GM21529 (cell line): Measurements from ENCODE around the gene ST3GAL3.

Source experiments
- ATAC-seq: cut with Tn5 transposase; IDR thresholded peaks from one replicate; pipeline ENCODE4 v1.9.1; 2021; ENCODE audit not compliant: unreplicated experiment

The ST3GAL3 gene

DNA sequence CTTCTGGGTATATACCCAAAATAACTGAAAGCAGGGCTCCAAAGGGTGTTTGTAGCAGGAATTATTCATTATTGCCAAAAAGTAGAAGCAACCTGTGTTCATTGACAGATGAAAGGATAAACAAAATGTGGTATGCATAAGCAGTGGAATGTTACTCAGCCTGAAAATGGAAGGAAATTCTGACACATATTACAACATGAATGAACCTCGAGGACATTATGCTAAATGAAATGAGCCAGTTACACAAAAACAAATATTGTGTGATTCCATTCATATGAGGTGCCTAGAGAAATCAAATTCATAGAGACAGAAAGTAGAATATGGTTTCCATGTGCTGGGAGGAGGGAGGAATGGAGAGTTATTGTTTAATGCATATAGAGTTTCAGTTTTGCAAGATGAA is 140.0 kb downstream of the ST3GAL3 start:
- ATAC-seq: no peak

DNA sequence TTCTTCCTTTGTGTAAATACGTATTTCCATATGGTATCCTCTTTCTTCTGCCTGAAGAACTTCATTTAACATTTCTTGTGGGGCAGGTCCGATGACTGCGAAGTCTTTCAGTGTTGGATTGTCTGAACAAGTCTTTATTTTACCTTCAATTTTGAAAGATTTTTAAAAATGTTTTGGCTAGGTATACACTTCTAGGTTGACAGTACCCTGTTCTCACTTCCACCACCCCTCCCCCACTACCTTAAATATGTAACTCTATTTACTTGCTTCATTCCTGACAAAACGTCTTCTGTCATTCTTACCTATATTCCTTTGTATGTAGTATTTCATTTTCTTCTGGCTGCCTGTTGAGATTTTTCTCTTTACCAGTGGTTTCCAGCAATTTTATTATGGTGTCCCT is 140.5 kb downstream of the ST3GAL3 start:
- ATAC-seq: no peak

DNA sequence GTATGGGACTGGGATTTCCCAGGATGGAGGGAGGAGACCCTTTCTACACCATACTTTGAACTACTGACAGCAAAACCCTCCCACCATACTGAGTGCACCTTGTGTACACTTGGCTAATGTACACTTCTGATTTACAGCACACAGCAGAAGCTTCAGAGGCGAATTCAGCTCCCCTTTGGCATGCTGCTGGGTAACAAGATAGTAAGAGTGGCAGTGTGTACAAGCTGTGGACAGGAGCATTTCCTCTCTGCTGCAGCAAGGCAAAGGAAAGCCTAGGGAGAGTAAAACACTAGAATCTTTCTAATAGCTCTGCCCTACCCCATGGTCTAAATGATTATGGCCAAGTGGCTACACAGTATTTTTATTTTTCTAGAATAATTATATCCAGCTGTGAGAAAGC is 142.3 kb downstream of the ST3GAL3 start:
- no peak for ATAC-seq

DNA sequence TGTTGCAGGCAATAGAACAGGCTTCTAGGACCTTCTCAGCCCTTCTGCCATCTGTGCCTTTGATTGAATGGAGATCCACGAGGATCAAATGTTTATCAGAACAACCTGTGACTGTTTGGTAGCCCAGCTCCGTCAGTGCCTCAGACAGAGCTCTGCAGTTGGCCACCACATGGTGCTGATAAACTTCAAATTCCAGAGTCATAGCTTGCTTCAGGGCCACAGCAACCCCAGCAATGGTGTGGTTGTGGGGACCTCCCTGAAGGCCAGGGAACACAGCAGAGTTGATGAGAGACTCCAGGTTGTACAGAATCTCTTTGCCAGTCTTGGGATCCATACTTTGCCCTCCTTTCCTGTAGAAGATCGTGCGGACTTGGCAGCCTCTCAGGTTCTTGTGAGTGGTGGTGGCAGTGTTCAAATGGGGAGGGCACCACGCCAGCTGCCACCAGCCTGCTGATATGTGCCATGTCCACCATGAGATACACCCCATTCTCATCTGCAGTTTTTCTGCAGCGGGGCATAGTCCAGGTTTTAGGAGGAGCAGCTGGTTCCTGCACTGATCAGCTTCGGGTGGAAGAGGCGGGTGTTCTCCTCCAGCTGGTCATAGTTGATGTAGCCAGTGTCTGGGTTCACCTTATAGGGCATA is 143.4 kb downstream of the ST3GAL3 start:
- ATAC-seq: no peak

DNA sequence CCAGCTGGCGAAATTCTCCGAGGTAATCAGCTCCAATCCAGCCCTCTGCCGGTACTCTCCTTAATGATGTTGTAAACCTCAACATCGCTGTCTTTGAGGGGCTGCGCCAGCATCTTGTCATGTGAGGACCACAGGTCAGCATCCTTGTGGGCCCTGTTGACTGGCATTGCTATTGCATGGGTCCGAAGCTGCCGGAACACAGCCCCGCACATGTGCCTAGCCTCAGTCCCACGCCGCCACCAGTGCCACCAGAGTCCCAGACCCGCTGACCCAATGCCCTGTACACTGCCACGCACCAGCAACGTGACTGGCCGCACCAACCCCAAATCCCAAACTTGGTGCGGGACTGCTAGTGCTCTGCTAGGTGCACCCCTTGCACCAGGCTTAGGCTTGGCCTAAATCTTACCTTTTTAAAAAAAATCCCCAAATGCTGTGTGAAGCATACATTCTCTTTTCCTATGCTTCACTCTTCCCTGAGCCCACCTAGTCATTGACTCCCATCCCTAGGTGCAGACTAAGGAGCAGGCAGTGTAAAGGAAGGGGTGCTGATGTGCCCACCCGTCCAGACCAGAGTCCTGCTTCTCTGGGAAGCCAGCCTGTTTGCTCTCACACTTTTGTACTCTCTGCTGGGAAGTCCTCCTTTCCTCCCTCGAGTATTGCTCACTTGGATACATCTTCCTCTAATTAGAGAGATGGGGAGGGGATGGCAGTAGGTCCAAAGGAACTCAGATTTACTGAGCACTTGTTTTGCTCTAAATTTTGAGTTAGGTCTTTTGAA is 144.4 kb downstream of the ST3GAL3 start:
- no peak for ATAC-seq

DNA sequence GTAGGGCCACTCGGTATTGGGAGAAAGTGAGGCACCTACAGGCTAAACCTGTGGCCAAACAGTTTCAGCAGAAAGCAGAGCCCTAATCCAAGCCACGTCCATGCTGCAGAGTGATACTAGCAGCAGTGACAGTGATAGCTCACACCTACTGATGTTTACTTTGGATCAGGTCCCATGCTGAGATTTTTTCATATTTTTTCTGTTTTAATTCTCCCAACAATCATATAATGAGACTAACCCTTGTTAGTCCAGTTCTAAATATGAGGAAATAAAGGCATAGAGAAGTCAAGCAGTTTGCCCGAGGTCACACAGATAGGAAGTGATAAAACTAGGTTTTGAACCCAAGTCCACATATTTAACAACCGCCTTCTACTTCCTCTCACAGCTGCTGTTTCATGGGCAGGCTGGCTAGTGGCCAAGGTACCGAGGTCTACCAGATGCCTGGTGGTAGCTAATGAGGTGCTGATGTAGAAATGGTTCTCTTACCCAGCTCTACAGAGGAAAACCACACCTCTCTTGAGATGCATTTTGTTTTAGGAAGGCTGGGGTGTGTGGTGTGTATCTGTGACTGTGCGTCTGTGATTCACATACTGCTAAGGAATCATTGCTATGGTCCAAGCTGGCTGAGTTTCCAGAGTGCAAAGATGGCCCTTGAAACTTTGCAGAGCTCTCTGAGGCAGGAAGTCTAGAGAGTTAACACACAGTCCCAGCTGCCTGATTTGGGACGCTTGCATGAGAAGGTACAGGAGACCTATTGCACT is 146.0 kb downstream of the ST3GAL3 start:
- no peak for ATAC-seq

DNA sequence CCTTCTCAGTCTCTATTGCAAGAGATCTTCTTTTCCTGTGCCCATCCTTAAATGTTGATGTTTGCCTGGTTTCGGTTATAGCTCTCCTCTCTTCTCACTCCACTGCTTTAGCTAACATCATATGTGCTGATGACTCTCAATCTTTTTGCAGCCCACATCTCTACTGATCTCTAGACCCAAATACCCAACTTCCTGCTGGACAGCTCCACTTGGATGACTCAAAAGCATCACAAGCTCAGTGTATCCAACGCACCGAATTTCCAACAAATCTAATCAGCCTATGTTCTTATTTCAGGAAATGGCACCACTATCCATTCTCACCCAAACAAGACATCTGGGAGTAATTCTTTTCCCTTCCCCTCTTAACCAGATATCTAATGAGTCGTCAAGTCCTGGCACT is 147.1 kb downstream of the ST3GAL3 start:
- no peak for ATAC-seq

DNA sequence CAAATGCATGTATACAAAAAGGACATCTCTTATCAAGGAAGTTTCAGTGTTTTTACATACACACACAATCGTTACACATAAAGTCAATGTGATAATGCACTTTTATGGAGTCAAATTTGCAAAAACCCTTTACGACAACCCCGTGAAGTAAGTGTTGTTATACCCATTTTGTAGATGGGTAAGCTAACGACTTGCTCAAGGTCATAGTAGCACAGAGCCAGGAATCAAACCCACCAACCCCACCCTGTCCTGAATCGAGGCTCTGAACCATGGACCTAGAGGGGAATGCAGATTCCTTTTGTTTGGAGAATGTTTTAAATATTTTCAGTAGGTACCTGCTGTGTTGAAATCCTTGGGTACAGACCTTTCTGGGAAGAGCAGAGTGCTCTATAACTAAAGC is 148.9 kb downstream of the ST3GAL3 start:
- ATAC-seq: no peak

DNA sequence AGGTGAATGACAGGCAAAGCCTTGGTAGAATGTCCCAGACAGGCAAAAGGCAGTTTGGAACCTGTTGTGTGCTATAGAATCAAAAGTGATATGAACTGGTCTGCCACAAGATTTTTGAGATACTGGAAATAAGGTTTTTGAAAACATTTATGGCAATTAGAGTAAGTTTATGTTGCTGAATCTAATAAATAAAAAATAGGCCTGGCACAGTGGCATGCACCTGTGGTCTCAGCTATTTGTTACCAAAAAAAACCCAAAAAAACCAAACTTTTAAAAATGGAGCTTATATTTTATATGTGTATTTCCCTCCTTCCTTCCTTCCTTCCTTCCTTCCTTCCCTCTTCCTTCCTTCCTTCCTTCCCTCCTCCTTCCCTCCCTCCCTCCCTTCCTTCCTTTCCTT is 149.8 kb downstream of the ST3GAL3 start:
- no peak for ATAC-seq

DNA sequence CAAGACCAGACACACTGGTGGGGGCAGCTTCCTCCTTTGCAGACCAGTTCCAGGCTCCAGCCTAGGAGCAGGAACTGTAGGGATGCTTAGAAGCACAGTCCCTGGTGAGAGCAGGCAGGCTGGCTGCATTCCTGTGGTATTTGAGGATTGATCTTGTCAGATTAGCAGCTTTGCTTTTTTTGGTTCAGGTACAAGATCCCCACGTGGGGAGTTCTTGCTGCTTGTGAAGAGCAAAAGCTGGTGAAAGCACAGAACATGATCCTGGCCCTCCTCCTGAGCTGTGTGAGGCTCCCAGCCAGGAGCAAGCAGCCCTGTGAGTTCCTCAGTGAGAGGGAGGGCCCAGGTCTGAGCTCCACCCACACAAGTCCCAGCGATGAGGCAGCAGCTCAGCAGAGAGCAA is 151.0 kb downstream of the ST3GAL3 start:
- no peak for ATAC-seq

DNA sequence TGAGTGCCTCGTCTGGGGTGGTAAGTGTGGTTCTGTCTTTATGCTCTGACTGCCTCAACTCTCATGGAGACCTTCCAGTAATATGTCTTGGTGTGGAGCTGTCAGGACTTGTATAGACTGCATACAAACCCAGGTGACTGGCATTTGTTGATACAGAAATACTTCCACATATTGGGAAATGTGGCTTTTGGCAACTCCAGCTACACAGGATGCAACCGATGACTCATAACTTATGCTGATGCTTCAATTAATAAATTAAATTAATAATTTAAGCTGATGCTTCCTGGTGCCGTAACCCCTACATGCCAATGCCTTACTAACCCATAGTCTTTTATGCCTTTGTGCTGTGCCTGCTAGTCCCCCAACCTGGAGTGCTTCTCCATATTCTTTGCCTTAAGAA is 154.0 kb downstream of the ST3GAL3 start:
- ATAC-seq: no peak

DNA sequence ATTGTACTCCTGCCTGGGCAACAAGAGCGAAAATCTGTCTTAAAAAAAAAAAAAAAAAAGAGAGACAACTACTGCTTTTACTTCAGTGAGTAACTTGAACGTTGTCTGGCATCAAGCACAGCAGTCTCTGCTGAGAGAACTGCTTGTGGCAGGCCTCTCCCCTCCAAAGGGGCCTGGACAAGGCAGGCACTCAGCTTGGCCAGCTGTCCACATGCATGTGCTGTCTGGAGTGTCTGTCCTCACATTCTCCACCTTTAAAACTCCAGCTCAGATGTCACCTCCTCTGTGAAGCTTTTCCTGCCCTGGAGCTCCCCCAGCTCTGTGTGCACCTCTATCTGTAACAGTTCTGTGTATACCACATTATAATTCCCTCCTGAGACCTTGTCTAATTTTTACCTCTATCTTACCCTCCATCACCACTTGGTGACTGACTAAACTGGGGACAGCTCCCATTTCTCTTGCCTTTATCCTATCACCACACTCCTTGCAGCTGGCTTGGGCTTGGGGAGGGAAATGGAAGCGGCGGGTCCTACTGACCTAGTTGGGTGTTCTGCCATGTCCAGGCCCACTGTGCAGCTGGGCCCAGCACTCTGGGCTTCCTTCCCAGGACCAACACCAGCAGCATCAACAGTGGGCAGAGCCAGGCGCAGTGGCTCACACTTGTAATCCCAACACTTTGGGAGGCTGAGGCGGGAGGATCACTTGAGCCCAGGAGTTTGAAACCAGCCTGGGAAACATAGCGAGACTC is 154.8 kb downstream of the ST3GAL3 start:
- no peak for ATAC-seq

DNA sequence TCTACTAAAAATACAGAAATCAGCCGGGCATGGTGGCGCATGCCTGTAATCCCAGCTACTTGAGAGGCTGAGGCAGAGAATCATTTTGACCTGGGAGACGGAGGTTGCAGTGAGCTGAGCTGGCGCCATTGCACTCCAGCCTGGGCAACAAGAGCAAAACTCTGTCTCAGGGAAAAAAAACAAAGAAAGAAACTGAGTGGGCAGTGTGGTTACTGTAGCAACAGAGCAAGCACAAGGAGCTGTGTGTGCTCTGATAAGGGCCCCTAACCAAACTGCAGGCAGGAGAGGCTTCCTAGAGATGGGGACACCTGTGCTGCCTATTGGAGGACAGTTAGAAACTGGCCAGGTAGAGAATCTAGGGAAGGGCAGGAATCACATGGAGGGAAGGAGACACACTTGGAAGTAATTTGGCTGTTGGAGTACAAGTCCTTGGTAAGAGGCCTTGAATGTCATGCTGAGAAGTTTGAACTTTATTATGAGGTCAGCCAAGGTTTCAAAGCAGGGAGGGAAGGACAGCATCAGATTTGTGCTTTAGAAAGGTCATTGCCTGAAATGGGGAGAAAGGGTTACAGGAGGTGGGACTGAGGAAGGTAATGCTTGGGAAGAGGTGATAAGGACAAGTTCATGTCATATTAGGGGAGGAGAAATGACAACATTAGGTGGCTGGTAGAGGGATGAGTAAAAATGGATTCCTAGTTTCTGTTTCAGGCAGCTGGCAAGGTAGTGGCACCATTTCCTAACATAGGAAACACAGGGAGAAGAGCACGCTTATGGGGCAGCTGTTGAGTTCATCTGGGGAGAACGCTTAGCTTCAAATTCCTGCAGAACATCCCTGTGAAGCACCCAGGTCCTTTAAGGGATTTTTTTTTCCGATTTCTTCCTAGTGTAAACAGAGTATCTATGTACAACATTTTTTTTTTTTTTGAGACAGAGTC is 157.0 kb downstream of the ST3GAL3 start:
- ATAC-seq: no peak

DNA sequence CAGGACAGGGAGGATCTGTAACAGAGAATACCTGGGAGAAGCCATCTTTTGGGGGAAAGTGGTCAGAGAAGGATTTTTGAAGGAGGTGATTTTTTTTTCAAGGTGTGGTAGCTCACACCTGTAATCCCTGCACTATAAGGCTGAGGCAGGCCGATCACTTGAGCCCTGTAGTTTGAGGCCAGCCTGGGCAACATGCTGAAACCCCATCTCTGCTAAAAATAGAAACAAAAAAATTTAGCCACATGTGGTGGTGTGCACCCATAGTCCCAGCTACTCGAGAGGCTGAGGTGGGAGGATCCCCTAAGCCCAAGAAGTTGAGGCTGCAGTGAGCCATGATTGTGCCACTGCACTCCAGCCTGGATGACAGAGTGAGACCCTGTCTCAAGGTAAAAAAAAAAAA is 158.9 kb downstream of the ST3GAL3 start:
- no peak for ATAC-seq

DNA sequence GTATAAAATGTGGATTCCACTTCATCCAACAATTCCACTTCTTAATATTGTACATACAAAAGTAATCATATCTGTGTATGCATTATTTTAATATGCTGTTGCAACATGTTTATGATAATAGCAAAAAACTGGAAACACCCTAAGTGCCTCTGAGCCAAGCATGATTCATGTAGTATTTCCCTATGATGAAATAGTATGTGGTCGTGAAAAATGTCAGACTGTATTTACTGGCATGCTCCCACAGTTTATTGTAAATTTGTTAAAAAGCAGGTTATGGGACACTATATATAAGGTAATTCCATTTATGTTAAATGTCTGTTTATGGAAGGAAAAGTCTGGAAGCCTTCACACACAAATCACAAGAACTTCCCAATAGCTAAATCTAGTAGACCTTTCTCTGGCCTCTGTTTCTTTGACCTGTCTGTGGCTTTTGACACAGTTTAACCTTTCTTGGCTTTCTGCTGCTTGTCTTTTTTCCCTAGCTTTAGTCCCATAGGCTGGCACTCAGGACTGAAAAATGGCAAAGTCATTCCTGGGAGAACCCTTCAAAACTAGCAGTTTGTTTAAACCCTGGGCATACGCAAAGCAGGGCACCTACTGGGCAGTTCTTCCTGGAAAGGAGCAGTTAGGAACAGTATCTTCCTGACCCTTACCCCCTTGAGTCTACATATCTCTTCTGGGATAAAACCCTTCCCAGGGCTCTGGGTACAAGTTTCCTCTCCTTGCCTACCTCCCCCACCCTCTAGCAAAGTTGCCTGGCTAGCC is 160.8 kb downstream of the ST3GAL3 start:
- ATAC-seq: no peak

DNA sequence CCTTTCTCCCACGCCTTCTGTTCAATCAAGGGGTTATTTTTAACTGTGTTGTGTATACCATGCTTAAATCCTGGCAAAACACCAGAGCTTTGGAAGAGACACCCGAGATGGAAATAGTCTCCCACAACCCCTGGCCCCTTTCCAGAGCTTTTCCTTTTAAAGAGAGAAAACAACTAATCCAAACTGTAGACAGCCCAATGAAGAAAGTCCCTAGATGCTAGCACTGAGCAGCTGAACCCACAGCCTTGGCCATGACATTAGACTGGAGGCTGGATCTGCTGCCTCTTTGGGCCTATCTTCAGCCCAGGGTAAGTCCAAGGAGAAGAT is 161.4 kb downstream of the ST3GAL3 start:
- no peak for ATAC-seq

DNA sequence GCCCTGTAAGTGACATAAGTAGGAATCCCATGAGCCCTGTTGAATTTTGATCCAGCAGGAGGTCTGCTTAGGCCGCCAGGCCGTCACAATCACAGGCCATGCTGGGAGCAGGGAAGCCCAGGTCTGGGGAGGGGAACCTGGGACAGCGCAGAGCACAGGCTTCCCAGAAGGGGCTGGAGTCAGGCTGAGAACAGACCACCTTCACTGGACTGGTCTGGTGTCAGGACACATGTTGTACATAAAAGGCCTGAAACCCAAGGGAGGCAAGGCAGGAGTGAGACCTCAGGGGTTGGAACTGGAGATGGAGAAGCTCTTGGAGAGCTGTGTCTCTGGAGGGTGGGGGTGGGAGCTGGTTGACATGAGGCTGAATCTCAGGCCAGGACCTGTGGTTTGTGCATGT is 163.0 kb downstream of the ST3GAL3 start:
- ATAC-seq: no peak

DNA sequence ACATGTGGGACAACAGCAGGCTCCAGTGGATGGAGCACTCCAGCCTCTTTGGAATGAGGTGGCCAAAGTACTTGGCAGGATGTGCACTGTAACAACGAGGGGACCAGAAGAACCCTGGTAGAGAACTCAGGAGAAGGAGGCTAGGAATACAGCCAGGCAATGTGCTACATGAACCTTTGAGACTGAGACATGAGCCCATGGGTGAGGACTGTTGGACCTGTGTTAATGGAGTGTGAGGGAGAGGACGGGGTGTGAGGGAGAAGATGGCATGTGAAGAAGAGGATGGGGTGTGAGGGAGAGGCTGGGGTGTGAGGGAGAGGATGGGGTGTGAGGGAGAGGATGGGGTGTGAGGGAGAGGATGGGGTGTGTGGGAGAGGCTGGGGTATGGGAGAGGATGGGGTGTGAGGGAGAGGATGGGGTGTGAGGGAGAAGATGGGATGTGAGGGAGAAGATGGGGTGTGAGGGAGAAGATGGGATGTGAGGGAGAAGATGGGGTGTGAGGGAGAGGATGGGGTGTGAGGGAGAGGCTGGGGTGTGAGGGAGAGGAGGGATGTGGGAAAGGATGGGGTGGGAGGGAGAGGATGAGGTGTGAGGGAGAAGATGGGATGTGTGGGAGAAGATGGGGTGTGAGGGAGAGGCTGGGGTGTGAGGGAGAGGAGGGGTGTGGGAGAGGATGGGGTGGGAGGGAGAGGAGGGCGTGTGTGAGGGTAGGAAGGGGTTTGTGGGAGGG is 164.0 kb downstream of the ST3GAL3 start:
- no peak for ATAC-seq

DNA sequence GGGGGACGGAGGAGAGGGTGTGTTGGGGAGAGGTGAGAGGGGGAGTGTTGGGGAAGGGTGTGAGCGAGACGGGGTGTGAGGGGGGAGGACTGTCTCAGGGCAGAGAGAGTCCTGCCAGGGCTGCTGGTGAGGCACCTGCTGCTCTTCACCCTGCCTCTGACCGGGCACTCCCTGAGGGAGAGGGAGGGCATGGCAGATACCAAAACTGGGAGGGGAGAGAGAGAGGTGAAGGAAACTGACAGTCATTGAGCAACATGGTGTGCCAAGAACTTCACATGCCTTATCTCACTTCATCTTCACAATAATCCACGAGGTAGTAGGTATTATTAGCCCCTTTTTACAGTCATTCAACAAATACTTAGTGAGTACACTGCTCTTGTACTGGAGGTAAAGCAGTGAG is 164.9 kb downstream of the ST3GAL3 start:
- no peak for ATAC-seq
